ENCODE results near the gene CLDN5.

- TF ChIP-seq CTCF (conservative IDR thresholded peaks at IDR 0.05; ENCODE audit: low read length) (no peak), EZH2phosphoT487 (IDR thresholded peaks at IDR 0.05; ENCODE audit: borderline replicate concordance, low read depth, low read length) (no peak)
Measured at GRCh38 chr22:19478901-19479354, 45.3 kb downstream of the CLDN5 start, which contains the start of gene UFD1.

Measured in OCI-LY7 (cell line).